ENCODE results near the gene PGBD5.
"Not testable (repeated sequence)": the region's sequence is repeated elsewhere in the genome, so short reads cannot be mapped to it uniquely, and the experiment has no call there.

The PGBD5 gene

GRCh38 chr1:230424391-230425251 lies 1.5 kb downstream of the PGBD5 start:
- DNase-seq = no peak

- no peak for DNase-seq
These were observed 2.2 kb downstream of the PGBD5 start for GRCh38 chr1:230423951-230424350.

- no peak for DNase-seq
These were observed 2.9 kb downstream of the PGBD5 start for GRCh38 chr1:230423261-230423660.

GRCh38 chr1:230422221-230422981 lies 3.7 kb downstream of the PGBD5 start:
- no peak for DNase-seq

GRCh38 chr1:230421481-230421880 lies 4.7 kb downstream of the PGBD5 start:
- DNase-seq = no peak

GRCh38 chr1:230420372-230420771 lies 5.8 kb downstream of the PGBD5 start:
- DNase-seq = not testable (repeated sequence)

GRCh38 chr1:230416430-230416829 lies 9.7 kb downstream of the PGBD5 start:
- DNase-seq = no peak

GRCh38 chr1:230415405-230416132 lies 10.6 kb downstream of the PGBD5 start:
- DNase-seq = no peak

- DNase-seq = no peak
These were observed 11.4 kb downstream of the PGBD5 start for GRCh38 chr1:230414694-230415093.

GRCh38 chr1:230414102-230414501 lies 12.0 kb downstream of the PGBD5 start:
- no peak for DNase-seq

GRCh38 chr1:230413061-230413460 lies 13.1 kb downstream of the PGBD5 start:
- DNase-seq = no peak

GRCh38 chr1:230408971-230409370 lies 17.2 kb downstream of the PGBD5 start:
- no peak for DNase-seq

- no peak for DNase-seq
These were observed 18.8 kb downstream of the PGBD5 start for GRCh38 chr1:230407351-230407750.

GRCh38 chr1:230406727-230407126 lies 19.4 kb downstream of the PGBD5 start:
- not testable (repeated sequence) for DNase-seq

- no peak for DNase-seq
These were observed 22.7 kb downstream of the PGBD5 start for GRCh38 chr1:230403442-230403841.

GRCh38 chr1:230401763-230402294 lies 24.3 kb downstream of the PGBD5 start:
- no peak for DNase-seq

- no peak for DNase-seq
These were observed 25.0 kb downstream of the PGBD5 start for GRCh38 chr1:230401101-230401500.

GRCh38 chr1:230400007-230400344 lies 26.2 kb downstream of the PGBD5 start:
- no peak for DNase-seq

- DNase-seq = no peak
These were observed 26.7 kb downstream of the PGBD5 start for GRCh38 chr1:230399321-230400006.

GRCh38 chr1:230398856-230399255 lies 27.3 kb downstream of the PGBD5 start:
- no peak for DNase-seq

- DNase-seq = no peak
These were observed 29.2 kb downstream of the PGBD5 start for GRCh38 chr1:230396966-230397365.

GRCh38 chr1:230395932-230396331 lies 30.2 kb downstream of the PGBD5 start:
- no peak for DNase-seq

- DNase-seq = no peak
These were observed 31.4 kb downstream of the PGBD5 start for GRCh38 chr1:230394741-230395140.

All from COR-L47 (cell line).